Activated CD8-positive, alpha-beta memory T cell treated with anti-CD3 and anti-CD28 coated beads, Interleukin-2, amount 50 U/mL, for 24 hours (primary cell): ENCODE results near the gene ALG1.
"Not testable (repeated sequence)": the region's sequence is repeated elsewhere in the genome, so short reads cannot be mapped to it uniquely, and the experiment has no call there.

Source experiments
- DNase-seq: peaks from one replicate; pipeline ENCODE4 v3.0.0-alpha.2; 2020; ENCODE audit errors: extremely low read depth

The ALG1 gene

GRCh38 chr16:5073771-5074170 is 2.1 kb downstream of the ALG1 start:
- DNase-seq = not testable (repeated sequence)

GRCh38 chr16:5075637-5076036 is 4.0 kb downstream of the ALG1 start:
- DNase-seq = no peak

- DNase-seq = no peak
Observed at GRCh38 chr16:5077304-5077703, 5.7 kb downstream of the ALG1 start.

- DNase-seq = no peak
Observed at GRCh38 chr16:5078626-5079025, 7.0 kb downstream of the ALG1 start.

- DNase-seq = not testable (repeated sequence)
Observed at GRCh38 chr16:5080461-5080860, 8.8 kb downstream of the ALG1 start.

- DNase-seq = not testable (repeated sequence)
Observed at GRCh38 chr16:5080996-5081395, 9.4 kb downstream of the ALG1 start.

GRCh38 chr16:5083646-5084045 is 12.0 kb downstream of the ALG1 start:
- not testable (repeated sequence) for DNase-seq

- DNase-seq = not testable (repeated sequence)
Observed at GRCh38 chr16:5084099-5084731, 12.6 kb downstream of the ALG1 start.

- DNase-seq = not testable (repeated sequence)
Observed at GRCh38 chr16:5084802-5085201, 13.2 kb downstream of the ALG1 start.

- not testable (repeated sequence) for DNase-seq
Observed at GRCh38 chr16:5085716-5086115, 14.1 kb downstream of the ALG1 start.

- DNase-seq = not testable (repeated sequence)
Observed at GRCh38 chr16:5088086-5088790, 16.6 kb downstream of the ALG1 start.

- not testable (repeated sequence) for DNase-seq
Observed at GRCh38 chr16:5088936-5089335, 17.3 kb downstream of the ALG1 start.

GRCh38 chr16:5089911-5090555 is 18.4 kb downstream of the ALG1 start:
- DNase-seq = not testable (repeated sequence)

- not testable (repeated sequence) for DNase-seq
Observed at GRCh38 chr16:5090592-5090991, 18.9 kb downstream of the ALG1 start.

- not testable (repeated sequence) for DNase-seq
Observed at GRCh38 chr16:5093081-5093480, 21.4 kb downstream of the ALG1 start.

- DNase-seq = not testable (repeated sequence)
Observed at GRCh38 chr16:5093746-5094145, 22.1 kb downstream of the ALG1 start.

- DNase-seq = not testable (repeated sequence)
Observed at GRCh38 chr16:5095145-5095830, 23.6 kb downstream of the ALG1 start.

- DNase-seq = not testable (repeated sequence)
Observed at GRCh38 chr16:5096437-5097060, 24.9 kb downstream of the ALG1 start.

GRCh38 chr16:5097061-5097469 is 25.4 kb downstream of the ALG1 start:
- not testable (repeated sequence) for DNase-seq

GRCh38 chr16:5097470-5098220 is 26.0 kb downstream of the ALG1 start, which contains the start of gene EEF2KMT:
EEF2KMT (minus strand) TSS chr16:5097795; CDS start chr16:5097739, 56 bp downstream.
- peak; percentile 92 for DNase-seq
